HG03354 (cell line): Measurements from ENCODE around the gene PHYKPL.

ENCODE experiments used
- ATAC-seq: cut with Tn5 transposase; IDR thresholded peaks from one replicate; pipeline ENCODE4 v1.9.1; 2021; ENCODE audit warnings: mild to moderate bottlenecking; ENCODE audit not compliant: unreplicated experiment, poor library complexity, severe bottlenecking

The PHYKPL gene

GRCh38 chr5:178227929-178228328, 4.7 kb downstream of the PHYKPL start:
- ATAC-seq = no peak

GRCh38 chr5:178227138-178227659, 5.4 kb downstream of the PHYKPL start:
- ATAC-seq = no peak

GRCh38 chr5:178225174-178225573, 7.4 kb downstream of the PHYKPL start:
- ATAC-seq = no peak

DNA sequence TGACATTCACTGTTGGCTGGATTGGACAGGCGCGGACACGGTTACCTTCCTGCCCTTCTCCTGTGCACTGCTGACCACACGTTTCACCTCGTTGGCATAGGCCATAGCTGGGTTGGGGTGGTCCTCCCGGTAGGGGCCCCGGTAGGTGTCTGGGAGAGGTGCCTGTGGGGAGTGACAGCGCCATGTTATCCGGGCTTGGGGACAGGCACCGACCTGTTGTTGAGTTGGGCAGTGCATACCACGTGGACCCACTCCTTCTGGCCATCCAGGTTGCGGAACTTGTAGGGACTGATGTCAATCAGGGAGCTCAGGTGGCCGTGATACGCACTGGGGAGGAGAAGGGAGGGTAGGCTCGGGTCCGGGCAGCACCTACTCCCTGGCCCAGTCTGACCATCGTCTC, 8.2 kb downstream of the PHYKPL start:
- ATAC-seq = no peak

- ATAC-seq = no peak
Measured at GRCh38 chr5:178223828-178224335, 8.7 kb downstream of the PHYKPL start.

- ATAC-seq = no peak
Measured at GRCh38 chr5:178223196-178223773, 9.3 kb downstream of the PHYKPL start.

DNA sequence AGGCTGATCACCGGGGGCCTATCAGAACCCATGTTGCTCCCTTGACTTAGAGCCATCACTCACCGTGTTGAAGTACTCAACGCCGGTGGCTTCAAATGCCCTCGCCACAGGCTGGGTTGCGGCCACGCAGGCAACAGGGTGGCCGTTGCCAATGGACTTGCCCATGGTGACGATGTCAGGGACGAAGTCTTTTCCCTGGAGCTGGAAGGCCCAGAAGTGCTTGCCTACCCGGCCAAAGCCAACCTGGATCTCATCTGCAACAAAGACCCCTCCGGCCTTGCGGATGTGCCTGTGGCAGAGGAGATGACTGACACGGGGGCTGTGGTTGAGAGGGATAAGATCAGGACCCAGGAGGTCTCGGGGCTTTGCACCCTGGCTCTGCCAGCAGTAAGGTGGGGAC, 10.3 kb downstream of the PHYKPL start:
- no peak for ATAC-seq

GRCh38 chr5:178221853-178222252, 10.7 kb downstream of the PHYKPL start:
- no peak for ATAC-seq

DNA sequence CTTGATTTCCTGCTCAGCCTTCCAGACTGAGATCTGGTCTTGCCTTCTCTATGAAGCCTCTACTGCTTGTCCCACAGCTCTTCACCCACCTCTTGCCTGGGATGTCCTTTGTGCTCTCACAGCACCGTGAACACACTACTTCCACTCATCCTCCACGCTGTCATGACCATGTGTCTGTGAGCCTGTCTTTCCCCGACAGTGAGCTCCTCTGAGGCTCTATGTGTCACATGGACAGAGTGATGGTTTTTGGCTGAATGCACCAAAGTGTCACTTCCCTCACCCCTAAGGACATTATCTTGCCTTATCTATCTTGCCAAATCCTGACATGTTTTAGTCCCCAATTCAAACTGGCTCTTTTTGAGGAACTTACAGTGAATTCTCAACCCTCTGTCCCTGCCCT, 11.3 kb downstream of the PHYKPL start:
- ATAC-seq = no peak

DNA sequence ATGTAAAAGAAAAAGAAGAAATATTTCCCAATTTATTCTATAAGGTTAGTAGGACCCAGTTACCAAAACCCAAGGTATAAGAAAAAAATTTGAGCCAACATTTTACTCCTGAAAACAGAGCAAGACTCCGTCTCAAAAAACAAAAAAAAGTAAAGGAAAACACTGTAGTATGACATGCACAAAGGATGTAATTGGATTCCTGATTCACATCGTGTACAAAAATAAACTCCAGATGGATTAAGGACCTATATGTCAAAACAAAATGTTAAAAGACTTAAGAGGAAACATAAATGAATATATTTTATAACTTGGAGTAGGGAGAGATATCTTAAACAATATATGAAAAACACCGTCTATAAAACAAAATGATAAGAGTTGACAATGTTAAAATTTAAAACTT, 13.8 kb downstream of the PHYKPL start:
- ATAC-seq = no peak

DNA sequence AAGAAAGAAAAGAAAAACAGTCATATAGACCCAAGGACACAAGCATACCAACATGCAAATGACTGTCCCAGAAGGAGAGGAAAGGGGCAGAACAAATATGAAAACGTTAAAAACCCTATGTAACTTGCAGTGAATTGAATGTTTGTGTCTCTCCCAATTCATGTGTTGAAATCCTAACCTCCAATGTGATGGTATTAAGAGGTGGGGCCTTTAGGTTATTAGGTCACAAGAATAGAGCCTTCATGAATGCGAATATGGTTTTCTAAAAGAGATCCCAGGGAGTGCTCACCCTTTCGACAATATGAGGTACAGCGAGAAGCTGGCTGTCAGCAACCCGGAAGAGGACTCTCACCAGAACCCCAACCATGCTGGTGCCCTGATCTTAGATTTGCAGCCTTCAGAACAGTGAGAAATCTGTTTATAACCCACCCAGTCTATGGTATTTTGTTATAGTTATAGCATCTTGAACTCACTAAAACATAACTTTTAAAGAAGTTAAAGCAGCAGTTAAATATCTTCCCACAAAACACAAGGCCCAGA, 14.3 kb downstream of the PHYKPL start:
- no peak for ATAC-seq

DNA sequence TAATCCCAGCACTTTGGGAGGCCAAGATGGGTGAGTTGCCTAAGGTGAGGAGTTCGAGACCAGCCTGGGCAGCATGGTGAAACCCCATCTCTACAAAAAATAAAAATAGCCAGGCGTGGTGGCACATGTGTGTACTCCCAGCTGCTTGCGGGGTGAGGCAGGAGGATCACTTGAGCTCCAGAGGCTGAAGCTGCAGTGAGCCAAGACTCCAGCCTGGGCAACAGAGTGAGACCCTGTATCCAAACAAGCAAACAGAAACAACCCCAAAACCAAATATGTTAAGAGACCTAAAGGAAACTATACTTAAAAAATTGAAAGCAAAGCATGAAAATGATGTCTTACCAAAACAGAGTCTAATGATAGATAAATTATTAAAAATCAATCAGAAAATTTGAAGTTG, 15.8 kb downstream of the PHYKPL start:
- ATAC-seq = no peak

DNA sequence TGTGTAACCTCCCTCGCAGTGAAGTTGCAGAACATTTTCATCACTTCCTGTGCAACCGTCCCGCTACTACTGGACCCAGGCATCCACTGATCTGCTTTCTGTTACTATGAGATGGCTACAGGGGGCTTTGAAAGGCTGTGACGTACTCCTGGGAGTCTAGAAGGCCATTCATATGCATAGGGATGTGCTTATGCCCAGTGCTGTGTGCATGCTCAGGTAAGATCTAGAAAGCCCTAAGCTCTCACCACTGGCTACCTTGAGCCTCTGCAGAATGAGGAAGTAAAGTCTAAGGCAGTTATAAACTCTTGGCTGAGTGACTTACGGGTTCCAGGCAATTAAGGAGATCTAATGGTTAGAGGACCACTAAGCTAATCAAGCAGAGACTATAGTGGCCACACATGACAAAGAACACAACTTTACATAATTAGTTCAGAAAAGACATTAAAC, 16.5 kb downstream of the PHYKPL start:
- ATAC-seq = no peak

- ATAC-seq = no peak
Measured at GRCh38 chr5:178215280-178216002, 17.2 kb downstream of the PHYKPL start.

DNA sequence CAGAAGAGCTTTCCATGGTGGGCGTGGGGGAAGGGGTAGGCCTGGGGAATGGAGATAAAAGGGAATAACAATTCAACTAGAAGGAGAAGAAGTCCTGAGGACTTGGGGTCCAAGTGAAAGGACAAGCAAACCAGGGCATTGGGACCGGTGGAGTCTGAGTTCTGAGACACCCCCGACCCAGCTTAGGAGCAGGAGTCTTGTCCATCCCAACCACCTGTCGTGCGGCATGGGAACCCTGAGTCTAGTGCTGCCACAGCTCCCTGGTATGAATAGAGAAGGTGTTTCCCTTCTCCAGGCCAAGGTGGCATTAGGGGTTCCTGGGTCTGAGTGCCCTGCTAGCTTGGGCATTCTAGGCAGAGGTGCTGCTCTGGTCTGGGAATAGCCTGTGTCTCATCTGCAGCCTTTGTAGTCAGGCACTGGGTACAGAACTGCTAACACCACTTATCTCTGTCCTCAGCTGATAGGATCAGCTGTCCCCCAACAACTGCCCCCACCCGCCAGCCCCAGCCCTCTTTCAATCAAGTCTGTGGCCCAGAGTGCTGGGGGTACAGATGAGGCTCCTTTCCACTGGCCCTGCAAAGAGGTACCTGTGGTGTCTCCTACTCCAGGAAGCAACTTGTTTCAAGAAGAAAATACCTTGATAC, 18.3 kb downstream of the PHYKPL start:
- no peak for ATAC-seq

GRCh38 chr5:178213748-178214151, 18.9 kb downstream of the PHYKPL start:
- ATAC-seq = no peak

DNA sequence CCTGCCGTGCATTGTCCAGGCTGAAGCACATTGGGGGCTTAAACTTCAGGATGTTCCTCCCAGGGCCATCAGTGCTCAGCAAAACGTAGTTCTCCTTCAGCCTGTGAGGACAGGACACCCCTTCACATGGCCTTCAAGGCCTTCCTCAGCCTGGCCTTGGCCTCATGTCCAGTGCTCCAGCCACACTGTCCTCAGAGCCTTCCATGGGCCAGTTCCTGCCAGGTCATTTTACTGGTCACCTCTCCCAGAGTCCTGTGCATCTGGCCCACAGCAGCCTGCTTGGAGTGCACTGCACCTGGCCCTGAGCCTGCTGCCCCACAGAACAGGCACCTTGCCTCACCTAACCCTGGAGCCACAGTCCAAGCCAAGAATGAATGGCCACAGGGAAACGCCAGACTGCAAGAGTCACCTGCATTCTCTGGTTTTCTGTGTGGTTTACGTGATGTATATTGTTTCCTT, 19.6 kb downstream of the PHYKPL start:
- no peak for ATAC-seq

DNA sequence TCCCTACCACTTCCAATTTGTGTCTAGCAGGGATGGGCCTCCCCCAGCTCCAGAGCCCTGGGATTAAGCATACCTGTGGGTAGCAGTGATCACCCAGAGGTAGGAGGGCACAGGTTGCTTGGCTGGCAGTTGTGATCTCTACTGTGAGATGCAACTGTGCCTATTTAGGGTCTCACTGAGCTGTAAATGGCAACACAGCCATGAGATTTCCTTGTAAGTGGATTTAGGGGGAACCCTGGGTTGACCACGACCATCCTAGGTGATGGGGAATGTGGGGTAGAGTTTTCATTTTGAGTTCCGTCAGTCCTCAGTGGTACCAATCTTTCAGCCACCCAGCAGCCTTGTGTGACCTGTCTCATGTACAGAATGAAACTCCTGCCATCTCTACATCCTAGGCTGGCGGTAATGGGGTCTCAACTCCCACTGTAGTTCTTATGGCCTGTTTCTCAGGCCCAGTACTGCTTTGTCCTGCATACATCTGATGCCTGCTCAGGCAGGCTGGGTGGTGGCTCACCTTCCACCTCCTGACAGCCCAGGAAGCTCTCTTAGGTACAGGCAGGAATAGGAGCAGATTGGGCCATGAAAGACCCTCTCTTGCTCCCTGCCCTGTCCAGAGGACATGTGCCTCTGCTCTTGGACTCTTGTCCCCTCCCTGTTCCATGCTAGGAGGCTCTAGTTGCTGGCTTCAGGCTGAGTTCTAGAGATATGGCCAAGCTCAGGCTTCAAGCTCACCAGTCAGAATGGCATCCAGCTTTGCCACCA, 20.2 kb downstream of the PHYKPL start:
- ATAC-seq = no peak

GRCh38 chr5:178211095-178212048, 21.2 kb downstream of the PHYKPL start:
- ATAC-seq = no peak
